Measurements from ENCODE around the gene QKI. TPM values are rescaled to one million over a fixed set of nuclear protein-coding genes. Genes with fewer than 3 reads are reported as not detected.

Gene QKI
- 174 TPM for polyA plus RNA-seq (2013, experiment 1 of 2)
- polyA plus RNA-seq (2013, experiment 2 of 2) = 177 TPM

GRCh38 chr6:163414117-163414945, at the start of gene QKI:
QKI (plus strand) TSS chr6:163414718; CDS start chr6:163415194, 476 bp downstream.
- WGBS, 2 donors (ENCODE audit: extremely low coverage in 2 of 2, insufficient read length in 2 of 2, insufficient replicate concordance in 1 of 2) = no CpG with 5 or more reads among the region's 127 CpGs

GRCh38 chr6:163366288-163366687, 48.2 kb upstream of the QKI start:
- no peak overlapping the region for H3K4ac ChIP-seq (ENCODE audit: low read length)
- no peak overlapping the region for H3K27ac ChIP-seq (replicated peaks; ENCODE audit: low read length)
- no peak overlapping the region for H2BK12ac ChIP-seq (ENCODE audit: low read length)
- no peak overlapping the region for H3K23ac ChIP-seq (ENCODE audit: low read depth, low read length, poor library complexity)
- H3K18ac ChIP-seq (ENCODE audit: low read length) = no peak overlapping the region
- H2AK5ac ChIP-seq (ENCODE audit: low read depth, low read length) = no peak overlapping the region
- H3K79me1 ChIP-seq (ENCODE audit: low read depth, low read length) = no peaks in the 10 kb centered on the region
- H3K36me3 ChIP-seq (replicated peaks in 1 of 2; ENCODE audit: control insufficient read depth in 2 of 2, insufficient read depth in 2 of 2, low read length in 2 of 2) = no peaks in the 10 kb centered on the region
- H4K91ac ChIP-seq (ENCODE audit: low read depth, low read length, poor library complexity) = no peak overlapping the region
- H2BK120ac ChIP-seq (ENCODE audit: low read depth, low read length) = no peak overlapping the region
- no peak overlapping the region for H3K9ac ChIP-seq (ENCODE audit: low read depth, low read length, poor library complexity)
- H3K4me3 ChIP-seq (ENCODE audit: low read length in 2 of 2) = no peak overlapping the region
- DNase-seq (ENCODE audit: low spot score) = no peak
- WGBS, 2 donors (ENCODE audit: extremely low coverage in 2 of 2, insufficient read length in 2 of 2, insufficient replicate concordance in 1 of 2) = no CpG with 5 or more reads among the region's 5 CpGs
- H2BK15ac ChIP-seq (ENCODE audit: low read length) = no peak overlapping the region
- peaks cover 4 to 23% of the 10 kb centered on the region in 2 donors for H3K4me1 ChIP-seq (ENCODE audit: control insufficient read depth in 2 of 2, insufficient read depth in 1 of 2, low read depth in 1 of 2, low read length in 2 of 2)
- H3K27me3 ChIP-seq (ENCODE audit: control insufficient read depth in 3 of 3, insufficient read depth in 3 of 3, low read depth in 1 of 3, low read length in 3 of 3) = no peaks in the 10 kb centered on the region
- H4K8ac ChIP-seq (ENCODE audit: low read depth, low read length) = no peak overlapping the region
- H3K9me3 ChIP-seq (replicated peaks in 1 of 2; ENCODE audit: control insufficient read depth in 2 of 2, insufficient read depth in 1 of 2, low read depth in 1 of 2, low read length in 2 of 2) = no peaks in the 10 kb centered on the region
- peak overlapping the region; percentile 57 for H2AFZ ChIP-seq (ENCODE audit: low read length)
- no peak overlapping the region for H3K14ac ChIP-seq (ENCODE audit: low read length)
- H3K4me2 ChIP-seq (ENCODE audit: insufficient read depth, low read length, poor library complexity, severe bottlenecking) = no peak overlapping the region
- H2BK5ac ChIP-seq (ENCODE audit: low read length) = no peak overlapping the region

More at GRCh38 chr6:163414117-163414945, at the start of gene QKI:
- peak within 1 kb of the TSS; percentile 97 for H3K27ac ChIP-seq (replicated peaks; ENCODE audit: low read length)
- H2BK15ac ChIP-seq (ENCODE audit: low read length) = peak within 1 kb of the TSS; percentile 92
- peak within 1 kb of the TSS; percentile 72 for H4K91ac ChIP-seq (ENCODE audit: low read depth, low read length, poor library complexity)
- peaks cover 0 to 29% of the 10 kb centered on the region in 2 donors for H3K36me3 ChIP-seq (replicated peaks in 1 of 2; ENCODE audit: control insufficient read depth in 2 of 2, insufficient read depth in 2 of 2, low read length in 2 of 2)
- no peaks in the 10 kb centered on the region for H3K27me3 ChIP-seq (ENCODE audit: control insufficient read depth in 3 of 3, insufficient read depth in 3 of 3, low read depth in 1 of 3, low read length in 3 of 3)
- peak within 1 kb of the TSS; percentile 100 for H3K18ac ChIP-seq (ENCODE audit: low read length)
- peak within 1 kb of the TSS; percentile 94 for H2BK120ac ChIP-seq (ENCODE audit: low read depth, low read length)
- H3K79me1 ChIP-seq (ENCODE audit: low read depth, low read length) = peaks cover 4% of the 10 kb centered on the region
- peaks cover 0 to 3% of the 10 kb centered on the region in 2 donors for H3K4me1 ChIP-seq (ENCODE audit: control insufficient read depth in 2 of 2, insufficient read depth in 1 of 2, low read depth in 1 of 2, low read length in 2 of 2)
- H3K14ac ChIP-seq (ENCODE audit: low read length) = peak within 1 kb of the TSS; percentile 99
- peaks cover 0 to 10% of the 10 kb centered on the region in 2 donors for H3K9me3 ChIP-seq (replicated peaks in 1 of 2; ENCODE audit: control insufficient read depth in 2 of 2, insufficient read depth in 1 of 2, low read depth in 1 of 2, low read length in 2 of 2)
- no peak within 1 kb of the TSS for H2BK12ac ChIP-seq (ENCODE audit: low read length)
- peak; percentile 65 for DNase-seq (ENCODE audit: low spot score)
- H3K4me3 ChIP-seq (ENCODE audit: low read length in 2 of 2) = peak within 1 kb of the TSS; percentile 97 to 98
- peak within 1 kb of the TSS; percentile 60 for H3K4me2 ChIP-seq (ENCODE audit: insufficient read depth, low read length, poor library complexity, severe bottlenecking)
- H3K23ac ChIP-seq (ENCODE audit: low read depth, low read length, poor library complexity) = peak within 1 kb of the TSS; percentile 93
- H2BK5ac ChIP-seq (ENCODE audit: low read length) = peak within 1 kb of the TSS; percentile 100
- peak within 1 kb of the TSS; percentile 82 for H4K8ac ChIP-seq (ENCODE audit: low read depth, low read length)
- peak within 1 kb of the TSS; percentile 97 for H2AK5ac ChIP-seq (ENCODE audit: low read depth, low read length)
- peak within 1 kb of the TSS; percentile 100 for H3K9ac ChIP-seq (ENCODE audit: low read depth, low read length, poor library complexity)
- peak within 1 kb of the TSS; percentile 75 for H2AFZ ChIP-seq (ENCODE audit: low read length)
- peak within 1 kb of the TSS; percentile 76 for H3K4ac ChIP-seq (ENCODE audit: low read length)

GRCh38 chr6:163367497-163368183, 46.9 kb upstream of the QKI start:
- H3K4me2 ChIP-seq (ENCODE audit: insufficient read depth, low read length, poor library complexity, severe bottlenecking) = no peak overlapping the region
- no peak overlapping the region for H3K27ac ChIP-seq (replicated peaks; ENCODE audit: low read length)
- H2AFZ ChIP-seq (ENCODE audit: low read length) = no peak overlapping the region
- no peak overlapping the region for H2BK12ac ChIP-seq (ENCODE audit: low read length)
- H3K36me3 ChIP-seq (replicated peaks in 1 of 2; ENCODE audit: control insufficient read depth in 2 of 2, insufficient read depth in 2 of 2, low read length in 2 of 2) = no peaks in the 10 kb centered on the region
- H3K23ac ChIP-seq (ENCODE audit: low read depth, low read length, poor library complexity) = no peak overlapping the region
- no peak overlapping the region for H3K9ac ChIP-seq (ENCODE audit: low read depth, low read length, poor library complexity)
- no peak overlapping the region for H2BK15ac ChIP-seq (ENCODE audit: low read length)
- no peak for DNase-seq (ENCODE audit: low spot score)
- no peak overlapping the region for H3K4ac ChIP-seq (ENCODE audit: low read length)
- WGBS, 2 donors (ENCODE audit: extremely low coverage in 2 of 2, insufficient read length in 2 of 2, insufficient replicate concordance in 1 of 2) = no CpG with 5 or more reads among the region's 6 CpGs
- peaks cover 2 to 14% of the 10 kb centered on the region in 2 donors for H3K4me1 ChIP-seq (ENCODE audit: control insufficient read depth in 2 of 2, insufficient read depth in 1 of 2, low read depth in 1 of 2, low read length in 2 of 2)
- H2BK5ac ChIP-seq (ENCODE audit: low read length) = no peak overlapping the region
- no peak overlapping the region for H3K4me3 ChIP-seq (ENCODE audit: low read length in 2 of 2)
- H3K14ac ChIP-seq (ENCODE audit: low read length) = no peak overlapping the region
- H3K18ac ChIP-seq (ENCODE audit: low read length) = no peak overlapping the region
- H2AK5ac ChIP-seq (ENCODE audit: low read depth, low read length) = no peak overlapping the region
- H3K9me3 ChIP-seq (replicated peaks in 1 of 2; ENCODE audit: control insufficient read depth in 2 of 2, insufficient read depth in 1 of 2, low read depth in 1 of 2, low read length in 2 of 2) = no peaks in the 10 kb centered on the region
- H3K79me1 ChIP-seq (ENCODE audit: low read depth, low read length) = no peaks in the 10 kb centered on the region
- no peak overlapping the region for H4K91ac ChIP-seq (ENCODE audit: low read depth, low read length, poor library complexity)
- H4K8ac ChIP-seq (ENCODE audit: low read depth, low read length) = no peak overlapping the region
- no peak overlapping the region for H2BK120ac ChIP-seq (ENCODE audit: low read depth, low read length)
- no peaks in the 10 kb centered on the region for H3K27me3 ChIP-seq (ENCODE audit: control insufficient read depth in 3 of 3, insufficient read depth in 3 of 3, low read depth in 1 of 3, low read length in 3 of 3)

GRCh38 chr6:163369141-163369540, 45.4 kb upstream of the QKI start:
- H3K4me1 ChIP-seq (ENCODE audit: control insufficient read depth in 2 of 2, insufficient read depth in 1 of 2, low read depth in 1 of 2, low read length in 2 of 2) = peaks cover 0 to 9% of the 10 kb centered on the region in 2 donors
- no peak overlapping the region for H3K9ac ChIP-seq (ENCODE audit: low read depth, low read length, poor library complexity)
- no peak overlapping the region for H2BK120ac ChIP-seq (ENCODE audit: low read depth, low read length)
- H2AFZ ChIP-seq (ENCODE audit: low read length) = no peak overlapping the region
- no peaks in the 10 kb centered on the region for H3K9me3 ChIP-seq (replicated peaks in 1 of 2; ENCODE audit: control insufficient read depth in 2 of 2, insufficient read depth in 1 of 2, low read depth in 1 of 2, low read length in 2 of 2)
- no peak overlapping the region for H3K4me3 ChIP-seq (ENCODE audit: low read length in 2 of 2)
- H3K79me1 ChIP-seq (ENCODE audit: low read depth, low read length) = no peaks in the 10 kb centered on the region
- WGBS, 2 donors (ENCODE audit: extremely low coverage in 2 of 2, insufficient read length in 2 of 2, insufficient replicate concordance in 1 of 2) = no CpG with 5 or more reads among the region's 1 CpG
- no peak overlapping the region for H2AK5ac ChIP-seq (ENCODE audit: low read depth, low read length)
- no peaks in the 10 kb centered on the region for H3K27me3 ChIP-seq (ENCODE audit: control insufficient read depth in 3 of 3, insufficient read depth in 3 of 3, low read depth in 1 of 3, low read length in 3 of 3)
- no peak overlapping the region for H3K14ac ChIP-seq (ENCODE audit: low read length)
- no peak overlapping the region for H4K91ac ChIP-seq (ENCODE audit: low read depth, low read length, poor library complexity)
- no peak for DNase-seq (ENCODE audit: low spot score)
- H3K4me2 ChIP-seq (ENCODE audit: insufficient read depth, low read length, poor library complexity, severe bottlenecking) = no peak overlapping the region
- no peak overlapping the region for H3K23ac ChIP-seq (ENCODE audit: low read depth, low read length, poor library complexity)
- no peak overlapping the region for H4K8ac ChIP-seq (ENCODE audit: low read depth, low read length)
- H3K27ac ChIP-seq (replicated peaks; ENCODE audit: low read length) = no peak overlapping the region
- no peak overlapping the region for H3K4ac ChIP-seq (ENCODE audit: low read length)
- H2BK15ac ChIP-seq (ENCODE audit: low read length) = no peak overlapping the region
- H3K36me3 ChIP-seq (replicated peaks in 1 of 2; ENCODE audit: control insufficient read depth in 2 of 2, insufficient read depth in 2 of 2, low read length in 2 of 2) = no peaks in the 10 kb centered on the region
- no peak overlapping the region for H3K18ac ChIP-seq (ENCODE audit: low read length)
- no peak overlapping the region for H2BK5ac ChIP-seq (ENCODE audit: low read length)
- no peak overlapping the region for H2BK12ac ChIP-seq (ENCODE audit: low read length)

Data from neuronal stem cell (in vitro differentiated cells).